ENCODE data around the gene ANKRD7. TPM values are rescaled to one million over a fixed set of nuclear protein-coding genes. Genes with fewer than 3 reads are reported as not detected.
"Not testable (repeated sequence)": the region's sequence is repeated elsewhere in the genome, so short reads cannot be mapped to it uniquely, and the experiment has no call there.

ANKRD7 gene
- total RNA-seq, 1 donor from 2014 or later: not detected

DNA sequence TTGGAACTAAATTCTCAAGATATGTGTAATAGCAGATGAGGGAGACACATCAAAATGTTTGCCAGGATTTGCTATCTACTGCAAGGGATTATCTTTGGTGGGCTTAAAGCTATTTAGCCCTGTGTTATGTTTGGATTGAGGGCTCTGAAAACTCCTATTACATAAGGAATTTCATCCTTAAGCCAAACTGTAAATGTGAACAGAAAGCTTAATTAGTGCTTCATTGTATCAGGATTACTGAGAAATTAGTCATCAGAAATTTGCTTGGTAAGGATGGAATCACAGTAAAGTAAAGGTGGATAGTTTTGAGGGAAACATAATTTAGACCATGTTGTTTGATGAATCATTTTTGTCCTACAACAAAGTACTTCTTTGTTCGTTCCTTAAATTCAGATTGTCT is 8.3 kb downstream of the ANKRD7 start:
- Mint-ChIP-seq H3K9me3 (ENCODE audit: unreplicated experiment) (no peaks in the 10 kb centered on the region), H3K27me3 (ENCODE audit: unreplicated experiment) (no peaks in the 10 kb centered on the region), H3K4me3 (ENCODE audit: unreplicated experiment) (no peak overlapping the region), H3K4me1 (ENCODE audit: low read depth, unreplicated experiment) (no peaks in the 10 kb centered on the region), H3K27ac (ENCODE audit: unreplicated experiment) (no peak overlapping the region), H3K36me3 (ENCODE audit: unreplicated experiment) (no peaks in the 10 kb centered on the region)
- no peak for TF ChIP-seq CTCF (IDR thresholded peaks at IDR 0.05; ENCODE audit: partially characterized antibody, unreplicated experiment)
- no peak for DNase-seq

GRCh38 chr7:118233799-118234198 is 9.3 kb downstream of the ANKRD7 start:
- DNase-seq: no peak
- Mint-ChIP-seq H3K4me3 (ENCODE audit: unreplicated experiment) (no peak overlapping the region), H3K27me3 (ENCODE audit: unreplicated experiment) (no peaks in the 10 kb centered on the region), H3K36me3 (ENCODE audit: unreplicated experiment) (no peaks in the 10 kb centered on the region), H3K9me3 (ENCODE audit: unreplicated experiment) (no peaks in the 10 kb centered on the region), H3K4me1 (ENCODE audit: low read depth, unreplicated experiment) (no peaks in the 10 kb centered on the region), H3K27ac (ENCODE audit: unreplicated experiment) (no peak overlapping the region)
- TF ChIP-seq CTCF (IDR thresholded peaks at IDR 0.05; ENCODE audit: partially characterized antibody, unreplicated experiment): no peak

GRCh38 chr7:118239014-118239413 is 14.5 kb downstream of the ANKRD7 start:
- DNase-seq: no peak
- H3K36me3 Mint-ChIP-seq (ENCODE audit: unreplicated experiment): no peaks in the 10 kb centered on the region
- no peaks in the 10 kb centered on the region for H3K4me1 Mint-ChIP-seq (ENCODE audit: low read depth, unreplicated experiment)
- H3K27me3 Mint-ChIP-seq (ENCODE audit: unreplicated experiment): no peaks in the 10 kb centered on the region
- no peak overlapping the region for H3K4me3 Mint-ChIP-seq (ENCODE audit: unreplicated experiment)
- no peak for TF ChIP-seq CTCF (IDR thresholded peaks at IDR 0.05; ENCODE audit: partially characterized antibody, unreplicated experiment)
- H3K9me3 Mint-ChIP-seq (ENCODE audit: unreplicated experiment): no peaks in the 10 kb centered on the region
- no peak overlapping the region for H3K27ac Mint-ChIP-seq (ENCODE audit: unreplicated experiment)

DNA sequence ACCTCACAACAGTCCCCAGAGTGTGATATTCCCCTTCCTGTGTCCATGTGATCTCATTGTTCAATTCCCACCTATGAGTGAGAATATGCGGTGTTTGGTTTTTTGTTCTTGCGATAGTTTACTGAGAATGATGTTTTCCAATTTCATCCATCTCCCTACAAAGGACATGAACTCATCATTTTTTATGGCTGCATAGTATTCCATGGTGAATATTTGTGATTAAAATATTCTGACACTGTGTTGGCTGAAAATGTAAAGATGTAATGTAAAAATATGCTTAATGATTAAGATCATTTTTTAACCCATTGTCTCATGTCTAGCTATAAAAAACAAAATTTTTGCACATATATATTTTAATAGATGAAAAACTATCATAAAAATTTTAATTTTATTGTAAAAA is 15.8 kb downstream of the ANKRD7 start:
- not testable (repeated sequence) for DNase-seq; H3K4me3 Mint-ChIP-seq (ENCODE audit: unreplicated experiment); H3K27ac Mint-ChIP-seq (ENCODE audit: unreplicated experiment); H3K27me3 Mint-ChIP-seq (ENCODE audit: unreplicated experiment); H3K4me1 Mint-ChIP-seq (ENCODE audit: low read depth, unreplicated experiment); H3K36me3 Mint-ChIP-seq (ENCODE audit: unreplicated experiment); H3K9me3 Mint-ChIP-seq (ENCODE audit: unreplicated experiment)

- no peaks in the 10 kb centered on the region for H3K36me3 Mint-ChIP-seq (ENCODE audit: unreplicated experiment)
- no peaks in the 10 kb centered on the region for H3K27me3 Mint-ChIP-seq (ENCODE audit: unreplicated experiment)
- no peaks in the 10 kb centered on the region for H3K4me1 Mint-ChIP-seq (ENCODE audit: low read depth, unreplicated experiment)
- no peak overlapping the region for H3K4me3 Mint-ChIP-seq (ENCODE audit: unreplicated experiment)
- no peak overlapping the region for H3K27ac Mint-ChIP-seq (ENCODE audit: unreplicated experiment)
- no peak for DNase-seq
- no peak for TF ChIP-seq CTCF (IDR thresholded peaks at IDR 0.05; ENCODE audit: partially characterized antibody, unreplicated experiment)
- no peaks in the 10 kb centered on the region for H3K9me3 Mint-ChIP-seq (ENCODE audit: unreplicated experiment)
Observed at GRCh38 chr7:118243695-118244094, 19.2 kb downstream of the ANKRD7 start.
